Esophagus muscularis mucosa (tissue), 4 donors: ENCODE results near the gene PLCL1.

Source experiments
- CTCF ChIP-seq, 3 experiments: fragments of 200-600 bp in 2 of 3; fragments of 450-650 bp in 1 of 3; sonication (generic) in 2 of 3; IDR thresholded peaks; one replicate each; pipeline ENCODE4 v1.5.1; 2017 to 2019; ENCODE audit warnings: antibody characterized with exemption in 3 of 3, mild to moderate bottlenecking in 2 of 3, moderate library complexity in 1 of 3
- EP300 ChIP-seq: sonication (generic); formaldehyde crosslinking; IDR thresholded peaks from one replicate; pipeline ENCODE4 v1.6.1; 2017; ENCODE audit warnings: antibody characterized with exemption
- POLR2A ChIP-seq: fragments of 450-650 bp; IDR thresholded peaks from one replicate; pipeline ENCODE4 v1.6.1; 2017; ENCODE audit warnings: antibody characterized with exemption, moderate library complexity, mild to moderate bottlenecking, low read depth
- POLR2AphosphoS5 ChIP-seq, 2 donors: sonication (generic); formaldehyde crosslinking; IDR thresholded peaks; one replicate each; pipeline ENCODE4 v1.6.1; 2017; ENCODE audit warnings: antibody characterized with exemption in 2 of 2

DNA sequence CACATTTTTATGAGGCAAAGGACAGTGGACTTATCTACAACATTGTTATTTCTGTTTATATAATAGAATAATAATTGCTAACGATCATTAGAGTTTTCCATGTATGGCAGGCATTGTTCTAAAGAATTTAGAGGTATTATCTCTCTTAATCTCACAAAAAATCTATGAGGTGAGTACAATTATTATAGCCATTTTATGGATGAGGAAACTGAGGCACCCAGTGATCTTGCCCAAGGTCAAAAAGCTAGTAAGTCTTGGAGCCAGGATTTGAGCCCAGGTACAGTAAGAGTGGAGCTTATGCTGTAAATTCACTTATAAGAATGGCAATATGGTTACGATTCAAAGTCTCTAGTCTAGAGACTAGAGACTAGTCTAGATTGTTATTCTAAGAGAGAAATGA is 331.7 kb downstream of the PLCL1 start:
- TF ChIP-seq CTCF (IDR thresholded peaks at IDR 0.05): no peak
- no peak for TF ChIP-seq EP300
- no peak for TF ChIP-seq POLR2AphosphoS5 (IDR thresholded peaks at IDR 0.05)
- TF ChIP-seq POLR2A: no peak
